GM19452 (cell line): ENCODE measurements around the gene ARHGAP25.

Source experiments
- ATAC-seq: cut with Tn5 transposase; IDR thresholded peaks from one replicate; pipeline ENCODE4 v1.9.1; 2021; ENCODE audit not compliant: unreplicated experiment

ARHGAP25 gene

DNA sequence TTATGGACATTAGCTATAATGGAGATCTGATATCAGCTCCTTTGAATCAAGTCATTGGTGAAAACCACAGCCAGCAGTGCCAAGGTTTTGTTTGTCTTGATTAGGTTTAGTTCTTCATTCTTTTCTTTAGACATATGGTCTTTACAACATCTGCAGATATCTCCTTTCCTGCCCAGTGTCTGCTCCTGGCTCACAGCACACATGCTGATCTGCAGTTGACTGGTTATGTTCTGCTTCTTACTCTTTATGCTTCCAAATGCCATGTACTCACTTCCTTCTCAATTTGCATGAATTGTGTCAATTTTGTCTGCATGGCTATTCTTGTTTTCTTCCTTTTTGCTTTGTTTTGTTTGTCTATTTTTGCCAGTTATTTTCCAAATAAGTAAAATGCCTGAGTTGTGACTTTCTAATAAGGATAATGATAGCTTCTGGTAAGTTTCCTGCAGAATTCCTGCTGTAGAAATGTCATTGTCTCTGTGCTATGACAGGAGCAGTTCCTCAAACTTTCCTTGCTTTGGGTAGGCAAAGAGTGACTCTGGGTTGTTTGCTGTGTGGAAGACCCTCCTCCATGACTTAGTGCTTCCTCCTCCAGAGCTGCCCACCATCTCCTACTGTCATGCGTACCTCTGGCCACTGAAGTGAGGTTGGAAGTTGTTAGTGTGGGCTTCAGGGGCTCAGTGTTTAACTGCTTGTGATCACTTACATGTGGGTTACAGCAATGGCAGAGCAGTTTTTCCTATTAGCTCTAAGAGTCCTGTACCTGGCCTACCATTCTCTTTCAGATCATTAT lies 8.2 kb downstream of the ARHGAP25 start:
- ATAC-seq: no peak

DNA sequence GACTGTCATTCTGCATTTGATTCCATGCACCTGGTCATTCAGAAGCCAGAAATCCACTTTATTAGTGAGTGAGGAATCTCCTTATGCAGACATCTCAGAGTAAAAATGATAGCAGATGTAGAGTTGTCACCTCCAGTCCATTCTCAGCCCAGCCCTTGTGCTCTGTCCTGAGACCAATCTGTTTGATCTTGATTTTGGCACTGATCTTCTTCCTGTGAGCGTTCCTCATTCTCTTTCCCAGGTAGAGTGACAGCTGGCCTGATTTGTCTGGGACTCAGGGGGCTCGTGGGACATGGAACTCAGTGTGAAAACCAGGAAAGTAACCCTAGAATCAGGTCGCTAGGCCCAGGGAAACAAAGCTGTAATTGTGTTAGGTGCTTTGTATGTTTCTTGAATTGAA lies 8.9 kb downstream of the ARHGAP25 start:
- ATAC-seq: no peak

GRCh38 chr2:68744366-68744912 lies 9.8 kb downstream of the ARHGAP25 start:
- ATAC-seq: no peak

GRCh38 chr2:68745006-68745405 lies 10.4 kb downstream of the ARHGAP25 start:
- ATAC-seq: no peak

DNA sequence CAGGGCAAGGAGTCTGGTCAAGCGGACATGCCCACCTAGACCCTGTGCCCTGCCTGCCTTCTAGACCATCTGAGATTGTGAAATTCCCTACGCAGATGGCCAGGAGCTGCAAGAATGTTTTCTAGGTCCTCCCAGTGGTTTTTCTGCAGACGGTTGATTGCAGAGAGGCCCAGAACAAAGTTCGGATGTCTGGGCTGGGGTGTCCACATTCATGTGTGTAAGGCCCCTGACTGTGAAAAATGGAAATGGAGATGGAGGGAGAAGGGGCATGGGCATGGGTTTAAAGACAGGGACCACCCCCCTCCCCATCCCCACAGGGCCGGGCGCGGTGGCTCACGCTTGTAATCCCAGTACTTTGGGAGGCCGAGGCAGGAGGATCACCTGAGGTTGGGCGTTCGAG lies 11.8 kb downstream of the ARHGAP25 start:
- no peak for ATAC-seq

DNA sequence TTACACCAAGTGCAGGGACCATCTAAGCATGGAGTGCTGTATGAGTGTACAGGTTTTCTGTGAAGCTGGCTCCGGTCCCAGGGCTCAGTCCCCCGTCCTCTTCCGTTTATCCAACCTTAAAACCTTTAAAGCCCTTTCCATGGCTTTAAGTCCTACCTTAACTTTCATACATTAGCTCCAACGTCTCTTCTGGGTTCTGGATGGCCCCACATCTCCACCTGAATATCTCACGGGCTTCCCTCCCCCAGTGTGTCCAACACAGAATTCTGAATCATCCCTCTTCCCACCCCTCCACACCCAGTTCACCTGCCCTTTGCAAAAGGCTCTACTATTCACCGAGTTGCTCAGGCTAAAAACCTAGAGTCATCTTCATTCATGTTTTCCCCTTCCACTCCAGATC lies 12.8 kb downstream of the ARHGAP25 start:
- ATAC-seq: no peak

- ATAC-seq: no peak
These were observed 13.3 kb downstream of the ARHGAP25 start for GRCh38 chr2:68747900-68748299.

DNA sequence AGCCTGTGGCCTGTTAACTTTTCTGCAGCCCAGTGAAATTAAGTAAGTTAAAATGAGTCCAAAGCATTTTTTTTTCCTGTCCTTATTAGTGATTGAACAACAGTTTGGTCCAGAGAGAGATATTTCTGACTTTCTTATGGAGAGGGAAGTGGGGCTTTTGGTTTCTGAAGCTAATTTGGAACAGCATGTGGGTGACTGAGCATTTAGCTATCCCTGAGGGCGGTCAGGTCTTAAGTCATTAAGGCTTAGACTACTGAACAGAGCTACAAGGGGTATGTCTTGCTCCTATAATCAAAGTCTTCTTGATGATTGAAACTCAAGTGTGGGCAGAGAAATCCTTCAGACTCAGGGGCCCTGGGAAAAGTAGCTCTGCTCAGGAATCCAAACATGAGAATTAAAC lies 14.0 kb downstream of the ARHGAP25 start:
- ATAC-seq: no peak

DNA sequence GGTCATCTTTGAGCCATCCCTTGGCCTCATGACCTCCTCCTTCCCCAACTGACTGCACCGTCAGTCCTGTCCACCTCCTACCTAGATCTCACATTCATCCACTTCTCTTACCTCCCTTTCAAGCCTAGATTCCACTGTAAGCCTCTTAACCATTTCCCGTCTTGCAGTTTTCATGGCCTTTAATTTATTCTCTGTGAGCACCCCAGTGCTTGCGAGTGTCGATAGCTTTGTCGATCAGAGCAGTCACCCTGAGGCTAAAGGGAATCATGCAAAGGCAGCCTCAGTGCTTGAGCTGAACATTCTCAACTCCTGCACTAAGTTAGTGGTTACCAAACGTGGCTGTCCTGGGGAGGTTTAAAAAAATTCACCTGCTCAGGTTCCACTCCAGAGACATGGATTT lies 14.7 kb downstream of the ARHGAP25 start:
- ATAC-seq: no peak

GRCh38 chr2:68750592-68751396 lies 16.2 kb downstream of the ARHGAP25 start:
- ATAC-seq: no peak

DNA sequence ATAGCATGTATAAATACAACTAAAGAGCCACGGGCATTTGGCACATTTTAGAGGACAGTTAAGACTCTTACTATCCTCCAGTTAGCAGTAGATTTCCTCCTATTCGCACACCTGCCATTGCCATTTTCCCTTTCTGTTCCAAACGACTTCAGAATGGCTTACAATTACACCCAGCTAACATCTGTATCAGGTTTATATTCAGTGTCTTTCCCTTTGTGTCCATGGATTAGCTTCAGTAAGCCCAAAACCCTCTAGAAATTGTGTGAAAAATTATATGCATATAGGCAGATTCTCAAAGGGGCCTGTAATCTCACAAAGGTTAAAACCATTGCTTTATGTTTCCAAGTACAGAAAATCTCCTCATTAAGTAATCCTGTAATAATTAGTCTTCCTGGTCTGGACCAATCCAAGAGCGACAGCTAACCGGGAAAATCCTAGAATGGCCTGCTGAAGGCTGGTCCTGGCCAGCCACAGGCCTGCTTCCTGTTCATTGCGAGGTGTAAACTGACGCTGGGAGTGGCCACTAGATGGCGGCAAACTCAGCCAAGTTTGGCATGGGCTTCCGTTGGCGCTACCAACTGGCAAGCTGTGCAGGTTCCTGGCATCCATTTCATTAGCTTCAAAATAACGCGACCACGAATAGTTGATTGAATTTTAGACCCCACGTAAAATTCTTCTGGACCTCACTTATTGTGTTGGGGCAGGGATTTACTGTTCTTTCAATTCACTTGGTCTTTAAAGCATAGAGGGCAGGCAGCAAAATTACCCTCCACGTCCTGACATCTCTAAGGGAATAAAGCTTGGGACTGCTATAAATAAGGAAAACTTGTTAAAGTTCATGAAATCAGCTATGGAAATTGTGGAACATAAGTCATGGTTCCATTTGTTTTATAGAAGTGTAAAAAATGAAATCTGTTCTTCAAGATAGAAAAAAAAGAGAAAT lies 17.1 kb downstream of the ARHGAP25 start:
- ATAC-seq: peak; percentile 95

DNA sequence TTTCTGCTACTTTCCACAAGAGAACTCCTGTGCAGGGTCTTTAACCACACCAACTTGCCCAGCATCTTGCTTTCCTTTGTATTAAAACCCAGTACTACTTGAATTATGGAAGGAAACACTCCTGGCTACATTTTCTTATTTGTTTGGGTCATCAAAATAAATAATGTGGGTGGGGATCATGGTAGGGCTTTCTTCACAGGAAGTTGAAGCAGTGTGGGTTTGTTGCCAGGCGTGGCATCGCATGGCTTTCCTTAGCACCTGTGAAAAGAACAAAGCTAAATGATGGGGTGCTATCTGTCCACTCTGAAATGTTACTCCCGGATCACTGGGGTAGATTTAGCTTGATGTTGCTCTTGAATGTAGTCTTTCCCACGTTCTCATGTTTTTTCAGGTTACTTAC lies 18.7 kb downstream of the ARHGAP25 start:
- ATAC-seq: no peak

DNA sequence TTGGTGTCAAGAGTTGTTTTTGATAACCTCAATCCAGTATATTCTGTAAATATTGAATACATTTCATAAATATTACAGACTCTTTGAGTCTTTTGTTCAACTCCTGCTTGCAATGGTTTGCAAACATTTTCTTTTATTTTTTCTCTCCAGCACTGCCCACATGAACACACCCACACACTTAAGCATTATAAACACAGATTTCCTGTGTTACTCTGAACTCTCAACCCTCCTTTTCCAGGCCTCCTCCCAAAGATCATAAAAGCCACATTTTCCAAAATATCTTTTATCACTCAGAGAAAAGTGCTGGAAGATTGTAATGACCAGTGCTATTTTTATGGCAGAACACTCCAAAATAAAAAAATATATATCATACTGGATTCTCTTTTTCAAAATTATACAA lies 20.5 kb downstream of the ARHGAP25 start:
- ATAC-seq: no peak

GRCh38 chr2:68756178-68756577 lies 21.6 kb downstream of the ARHGAP25 start:
- no peak for ATAC-seq

- no peak for ATAC-seq
These were observed 22.5 kb downstream of the ARHGAP25 start for GRCh38 chr2:68757081-68757480.

DNA sequence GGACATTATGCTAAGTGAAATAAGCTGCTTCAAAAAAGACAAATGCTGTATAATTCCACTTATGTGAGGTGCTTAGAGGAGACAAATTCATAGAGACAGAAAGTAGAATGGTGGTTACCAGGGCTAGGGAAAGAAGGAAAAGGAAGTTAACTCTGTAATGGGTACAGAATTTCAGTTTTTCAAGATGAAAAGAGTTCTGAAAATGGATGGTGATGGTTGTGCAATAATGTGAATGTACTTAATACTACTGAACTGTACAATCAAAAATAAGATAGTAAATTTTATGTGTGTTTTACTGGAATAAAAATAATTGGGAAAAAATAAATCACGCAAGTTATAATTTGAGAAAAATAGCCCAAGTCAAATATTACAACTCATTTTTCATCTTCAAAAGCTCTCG lies 27.5 kb downstream of the ARHGAP25 start:
- ATAC-seq: no peak

DNA sequence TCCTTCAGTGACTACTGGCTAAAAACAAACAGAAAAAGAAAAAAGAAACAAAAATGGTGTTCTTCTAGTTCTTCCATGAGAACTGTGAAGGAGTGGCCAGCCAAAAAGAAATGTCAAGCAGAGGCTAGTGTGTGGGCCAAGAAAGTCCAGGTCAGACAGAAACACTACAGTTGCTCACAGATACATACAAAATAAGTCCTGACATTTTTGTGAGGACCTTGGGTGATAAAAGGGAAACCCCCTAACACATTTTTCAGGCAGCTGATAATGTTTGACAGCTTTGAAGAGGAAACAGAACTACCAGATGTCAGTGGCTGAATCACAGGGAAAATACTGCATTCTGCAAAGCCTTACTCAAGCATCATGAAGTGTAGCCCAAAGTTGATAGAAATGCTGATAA lies 28.1 kb downstream of the ARHGAP25 start:
- peak; percentile 45 for ATAC-seq

DNA sequence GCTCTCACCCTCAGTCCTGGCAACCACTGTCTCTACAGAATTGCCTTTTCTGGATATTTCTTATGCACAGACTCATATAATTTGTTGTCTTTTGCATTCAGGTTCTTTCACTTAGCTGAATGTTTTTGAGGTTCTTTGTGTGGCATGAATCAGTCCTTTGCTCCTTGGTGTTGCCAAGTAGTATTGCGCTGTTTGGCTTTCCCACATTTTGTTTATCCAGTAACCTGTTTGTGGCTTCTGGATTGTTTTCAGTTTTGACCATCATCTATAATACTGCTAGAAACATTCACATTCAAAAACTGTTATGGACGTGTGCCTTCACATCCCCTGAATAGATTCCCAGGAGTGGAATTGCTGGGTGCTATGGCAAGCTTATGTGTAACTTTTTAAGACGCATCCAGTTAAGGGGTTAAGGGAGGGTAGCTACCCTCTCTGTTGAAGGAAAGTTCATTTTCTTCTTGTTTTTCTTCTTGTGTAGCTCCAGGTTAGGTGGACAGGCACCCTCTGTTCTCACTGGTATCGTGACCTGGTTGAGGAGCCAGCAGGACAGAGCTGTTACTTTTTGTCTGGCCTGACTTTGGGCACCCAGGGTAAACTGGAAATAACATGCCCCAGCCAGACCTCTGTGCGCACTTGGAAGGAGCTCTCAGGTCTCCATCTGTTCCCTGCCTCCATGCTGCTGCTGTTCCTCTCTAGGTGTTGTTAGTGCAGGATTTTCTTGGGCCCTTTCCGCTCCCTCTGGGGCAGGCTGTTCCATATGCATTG lies 29.6 kb downstream of the ARHGAP25 start:
- no peak for ATAC-seq

- no peak for ATAC-seq
These were observed 30.2 kb downstream of the ARHGAP25 start for GRCh38 chr2:68764806-68765311.

DNA sequence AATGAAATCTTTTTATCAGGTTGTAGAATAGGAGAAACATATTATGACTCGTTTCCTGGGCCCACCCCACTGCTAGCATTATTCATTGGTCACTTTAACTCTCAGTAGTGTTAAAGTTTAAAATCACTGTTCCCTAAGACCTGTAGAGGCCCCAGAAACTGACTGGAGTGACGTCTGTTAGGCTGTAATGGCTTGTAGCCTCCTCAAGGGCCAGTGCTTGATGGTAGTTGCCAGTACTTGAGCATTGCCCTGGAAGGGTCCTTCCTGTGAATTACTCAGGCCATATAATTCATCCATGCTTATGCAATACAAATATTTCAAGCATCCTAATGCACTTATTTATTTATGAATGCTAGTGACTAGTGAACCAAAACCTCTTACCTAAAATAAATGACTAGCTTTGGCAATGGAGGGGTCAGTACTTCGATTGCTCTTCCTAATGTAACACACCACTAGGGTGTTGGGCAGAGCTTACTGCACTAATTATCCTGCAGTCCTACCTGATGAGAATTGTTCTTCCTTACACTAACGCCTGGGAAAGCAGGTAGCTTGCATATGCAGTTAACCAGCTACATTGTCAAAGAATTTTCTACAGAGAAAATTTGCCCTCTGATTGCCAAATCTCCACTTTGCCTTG lies 31.2 kb downstream of the ARHGAP25 start:
- no peak for ATAC-seq
